GM12872 (cell line): ENCODE data around the gene ARHGAP33.

Source experiments
- TF ChIP-seq, protein P1 (sequence below): IDR thresholded peaks from 3 replicates; pipeline ENCODE4 v1.5.1; 2011; ENCODE audit warnings: low read depth, mild to moderate bottlenecking, low read length, moderate library complexity; ENCODE audit not compliant: insufficient read depth

Gene ARHGAP33, protein sequence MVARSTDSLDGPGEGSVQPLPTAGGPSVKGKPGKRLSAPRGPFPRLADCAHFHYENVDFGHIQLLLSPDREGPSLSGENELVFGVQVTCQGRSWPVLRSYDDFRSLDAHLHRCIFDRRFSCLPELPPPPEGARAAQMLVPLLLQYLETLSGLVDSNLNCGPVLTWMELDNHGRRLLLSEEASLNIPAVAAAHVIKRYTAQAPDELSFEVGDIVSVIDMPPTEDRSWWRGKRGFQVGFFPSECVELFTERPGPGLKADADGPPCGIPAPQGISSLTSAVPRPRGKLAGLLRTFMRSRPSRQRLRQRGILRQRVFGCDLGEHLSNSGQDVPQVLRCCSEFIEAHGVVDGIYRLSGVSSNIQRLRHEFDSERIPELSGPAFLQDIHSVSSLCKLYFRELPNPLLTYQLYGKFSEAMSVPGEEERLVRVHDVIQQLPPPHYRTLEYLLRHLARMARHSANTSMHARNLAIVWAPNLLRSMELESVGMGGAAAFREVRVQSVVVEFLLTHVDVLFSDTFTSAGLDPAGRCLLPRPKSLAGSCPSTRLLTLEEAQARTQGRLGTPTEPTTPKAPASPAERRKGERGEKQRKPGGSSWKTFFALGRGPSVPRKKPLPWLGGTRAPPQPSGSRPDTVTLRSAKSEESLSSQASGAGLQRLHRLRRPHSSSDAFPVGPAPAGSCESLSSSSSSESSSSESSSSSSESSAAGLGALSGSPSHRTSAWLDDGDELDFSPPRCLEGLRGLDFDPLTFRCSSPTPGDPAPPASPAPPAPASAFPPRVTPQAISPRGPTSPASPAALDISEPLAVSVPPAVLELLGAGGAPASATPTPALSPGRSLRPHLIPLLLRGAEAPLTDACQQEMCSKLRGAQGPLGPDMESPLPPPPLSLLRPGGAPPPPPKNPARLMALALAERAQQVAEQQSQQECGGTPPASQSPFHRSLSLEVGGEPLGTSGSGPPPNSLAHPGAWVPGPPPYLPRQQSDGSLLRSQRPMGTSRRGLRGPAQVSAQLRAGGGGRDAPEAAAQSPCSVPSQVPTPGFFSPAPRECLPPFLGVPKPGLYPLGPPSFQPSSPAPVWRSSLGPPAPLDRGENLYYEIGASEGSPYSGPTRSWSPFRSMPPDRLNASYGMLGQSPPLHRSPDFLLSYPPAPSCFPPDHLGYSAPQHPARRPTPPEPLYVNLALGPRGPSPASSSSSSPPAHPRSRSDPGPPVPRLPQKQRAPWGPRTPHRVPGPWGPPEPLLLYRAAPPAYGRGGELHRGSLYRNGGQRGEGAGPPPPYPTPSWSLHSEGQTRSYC

DNA sequence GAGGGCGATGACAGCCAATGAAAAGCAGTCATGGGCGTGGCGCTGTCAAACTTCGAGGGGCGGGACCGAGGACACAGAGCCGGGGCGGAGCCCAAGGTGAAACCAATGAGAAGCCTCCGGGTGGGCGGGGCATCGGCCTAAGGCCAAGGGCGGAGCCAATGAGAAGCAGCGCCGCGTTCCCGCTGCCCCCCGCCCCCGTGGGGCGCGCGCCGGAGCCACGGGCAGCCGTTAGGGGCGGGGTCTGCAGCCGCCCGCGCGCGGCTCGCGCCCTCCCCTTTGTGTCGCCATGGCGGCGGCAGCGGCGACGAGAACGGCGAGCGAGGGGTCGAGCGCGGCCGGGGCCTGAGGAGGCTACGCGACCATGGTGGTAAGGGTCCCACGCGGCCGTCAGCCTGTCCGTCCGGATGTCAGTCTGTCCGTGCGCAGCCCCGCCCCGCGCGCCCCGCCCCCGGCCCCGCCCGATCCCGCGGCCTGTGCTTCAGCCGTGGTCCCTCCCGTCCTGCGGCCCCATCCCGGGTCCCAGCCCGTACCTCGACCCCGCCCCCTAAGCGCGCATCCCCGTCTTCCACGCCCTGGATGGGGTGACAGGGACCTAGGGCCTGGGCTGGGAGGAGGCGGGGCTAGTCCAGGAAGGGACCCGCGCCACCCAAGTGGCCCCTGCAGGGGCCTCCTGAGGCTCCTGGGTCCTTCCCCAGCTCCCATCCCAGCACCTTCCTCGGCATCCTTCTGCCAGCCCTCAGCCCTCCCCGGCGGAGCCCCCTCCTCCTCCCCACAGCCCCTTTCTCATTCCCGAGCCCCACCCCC lies at the start of gene ARHGAP33:
ARHGAP33 (plus strand) TSS at position 267 of the 804 bp plus-strand sequence; CDS start at position 362, 95 bp downstream.
- TF ChIP-seq, protein P1, sequence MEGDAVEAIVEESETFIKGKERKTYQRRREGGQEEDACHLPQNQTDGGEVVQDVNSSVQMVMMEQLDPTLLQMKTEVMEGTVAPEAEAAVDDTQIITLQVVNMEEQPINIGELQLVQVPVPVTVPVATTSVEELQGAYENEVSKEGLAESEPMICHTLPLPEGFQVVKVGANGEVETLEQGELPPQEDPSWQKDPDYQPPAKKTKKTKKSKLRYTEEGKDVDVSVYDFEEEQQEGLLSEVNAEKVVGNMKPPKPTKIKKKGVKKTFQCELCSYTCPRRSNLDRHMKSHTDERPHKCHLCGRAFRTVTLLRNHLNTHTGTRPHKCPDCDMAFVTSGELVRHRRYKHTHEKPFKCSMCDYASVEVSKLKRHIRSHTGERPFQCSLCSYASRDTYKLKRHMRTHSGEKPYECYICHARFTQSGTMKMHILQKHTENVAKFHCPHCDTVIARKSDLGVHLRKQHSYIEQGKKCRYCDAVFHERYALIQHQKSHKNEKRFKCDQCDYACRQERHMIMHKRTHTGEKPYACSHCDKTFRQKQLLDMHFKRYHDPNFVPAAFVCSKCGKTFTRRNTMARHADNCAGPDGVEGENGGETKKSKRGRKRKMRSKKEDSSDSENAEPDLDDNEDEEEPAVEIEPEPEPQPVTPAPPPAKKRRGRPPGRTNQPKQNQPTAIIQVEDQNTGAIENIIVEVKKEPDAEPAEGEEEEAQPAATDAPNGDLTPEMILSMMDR = no peak

DNA sequence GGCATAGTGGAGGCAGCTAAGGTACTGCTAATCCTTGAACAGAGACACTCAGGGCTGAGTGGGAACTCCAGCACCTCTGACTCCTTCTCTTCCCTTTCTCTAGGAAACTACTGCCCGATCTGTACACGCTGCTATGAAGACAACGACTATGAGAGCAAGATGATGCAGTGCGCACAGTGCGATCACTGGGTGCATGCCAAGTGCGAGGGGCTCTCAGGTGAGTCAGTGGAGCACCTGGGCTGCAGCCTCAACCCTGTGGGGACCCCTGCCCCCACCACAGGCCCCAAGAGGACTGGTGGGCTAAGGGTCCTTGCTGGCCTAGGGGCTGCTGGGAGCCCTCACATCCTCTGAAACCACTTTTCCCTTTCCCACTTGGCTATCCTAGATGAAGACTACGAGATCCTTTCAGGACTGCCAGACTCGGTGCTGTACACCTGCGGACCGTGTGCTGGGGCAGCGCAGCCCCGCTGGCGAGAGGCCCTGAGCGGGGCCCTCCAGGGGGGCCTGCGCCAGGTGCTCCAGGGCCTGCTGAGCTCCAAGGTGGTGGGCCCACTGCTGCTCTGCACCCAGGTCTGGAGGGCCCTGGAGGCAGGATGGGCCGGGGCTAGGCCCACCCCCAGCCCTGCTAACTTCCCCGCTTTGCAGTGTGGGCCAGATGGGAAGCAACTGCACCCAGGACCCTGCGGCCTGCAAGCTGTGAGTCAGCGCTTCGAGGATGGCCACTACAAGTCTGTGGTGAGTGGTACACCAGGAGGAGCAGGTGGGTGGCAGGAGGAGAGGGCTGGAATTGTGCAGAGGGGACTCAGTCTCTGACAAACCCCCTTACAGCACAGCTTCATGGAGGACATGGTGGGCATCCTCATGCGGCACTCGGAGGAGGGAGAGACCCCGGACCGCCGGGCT lies 48.1 kb upstream of the ARHGAP33 start:
- TF ChIP-seq, protein P1 = no peak

DNA sequence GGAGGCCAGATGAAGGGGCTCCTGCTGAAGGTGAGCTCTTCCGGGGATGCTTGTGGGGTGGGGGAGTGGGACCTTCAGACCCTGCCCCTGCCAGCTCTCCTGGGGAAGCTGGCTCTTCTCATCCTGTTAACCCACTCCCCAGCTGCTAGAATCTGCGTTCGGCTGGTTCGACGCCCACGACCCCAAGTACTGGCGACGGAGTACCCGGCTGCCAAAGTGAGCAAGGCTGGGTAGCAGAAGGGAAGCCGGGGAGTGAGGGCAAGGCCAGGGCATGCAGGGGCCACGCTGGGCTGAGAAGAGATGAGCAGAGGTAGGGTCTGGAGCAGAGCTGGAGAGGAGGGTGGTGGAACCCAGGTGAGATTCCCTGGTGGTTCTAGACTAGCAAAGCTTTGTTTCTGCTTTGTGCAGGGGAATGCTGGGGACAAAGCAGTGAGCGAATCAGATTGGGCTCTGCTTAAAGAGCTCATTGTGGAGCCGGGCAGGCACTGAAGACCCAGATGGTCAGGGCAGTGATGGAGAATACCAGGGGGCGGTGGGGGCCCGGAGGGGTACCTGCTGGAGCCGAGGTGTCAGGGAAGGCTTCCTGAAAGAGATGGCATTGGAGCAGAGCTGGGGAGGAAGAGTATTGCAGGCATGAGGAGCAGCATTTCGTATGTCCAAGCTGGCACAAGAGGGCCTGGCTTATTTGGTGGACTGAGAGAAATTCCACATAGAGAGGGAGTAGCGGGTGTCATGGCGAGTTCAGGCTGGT lies 47.2 kb upstream of the ARHGAP33 start:
- TF ChIP-seq, protein P1 = no peak

DNA sequence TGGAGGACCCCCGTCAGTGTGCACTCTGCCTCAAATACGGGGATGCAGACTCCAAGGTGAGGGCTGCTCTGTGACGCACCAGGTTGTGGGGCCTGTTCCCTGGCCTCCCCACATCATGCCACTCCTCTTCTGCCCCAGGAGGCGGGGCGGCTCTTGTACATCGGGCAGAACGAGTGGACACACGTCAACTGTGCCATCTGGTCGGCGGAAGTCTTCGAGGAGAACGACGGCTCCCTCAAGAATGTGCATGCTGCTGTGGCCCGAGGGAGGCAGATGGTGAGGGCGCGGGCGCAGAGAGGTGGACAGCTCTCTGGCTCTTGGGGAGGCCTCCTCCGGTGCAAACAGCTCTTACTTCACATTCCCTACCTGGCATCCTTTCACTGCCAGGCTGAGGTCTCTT lies 46.3 kb upstream of the ARHGAP33 start:
- TF ChIP-seq, protein P1 = no peak

DNA sequence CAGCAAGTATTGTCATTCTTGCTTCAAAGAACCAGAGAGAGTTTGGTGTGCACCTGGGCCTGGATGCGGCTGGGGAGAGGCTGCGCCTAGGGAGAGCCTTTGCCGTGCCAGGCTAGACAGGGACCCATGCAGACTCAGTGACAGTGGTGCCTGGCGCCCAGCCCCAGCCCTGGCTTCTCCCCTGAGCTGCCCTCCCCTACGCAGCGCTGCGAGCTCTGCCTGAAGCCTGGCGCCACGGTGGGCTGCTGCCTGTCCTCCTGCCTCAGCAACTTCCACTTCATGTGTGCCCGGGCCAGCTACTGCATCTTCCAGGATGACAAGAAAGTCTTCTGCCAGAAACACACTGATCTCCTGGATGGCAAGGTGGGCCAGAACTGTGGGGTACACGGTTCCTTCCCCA lies 45.6 kb upstream of the ARHGAP33 start:
- TF ChIP-seq, protein P1 = no peak
